ENCODE measurements around the gene FAM234A.

The FAM234A gene

GRCh38 chr16:239948-240277 lies 5.3 kb downstream of the FAM234A start:
- no peak overlapping the region for H4K8ac ChIP-seq (ENCODE audit: low read depth, low read length)
- no peak overlapping the region for H3K4me2 ChIP-seq (ENCODE audit: low read length)
- no peak overlapping the region for H3K56ac ChIP-seq (ENCODE audit: low read length)
- H3K4me3 ChIP-seq (ENCODE audit: low read length): no peak overlapping the region
- no peak overlapping the region for H2BK120ac ChIP-seq (ENCODE audit: low read depth, low read length)
- no peak overlapping the region for H3K18ac ChIP-seq (ENCODE audit: low read length)
- H3K79me1 ChIP-seq (ENCODE audit: low read length): no peaks in the 10 kb centered on the region
- H2BK15ac ChIP-seq (replicated peaks; ENCODE audit: low read depth): no peak overlapping the region
- H3K4ac ChIP-seq (ENCODE audit: low read depth, low read length): no peak overlapping the region
- H4K5ac ChIP-seq (ENCODE audit: low read length): no peak overlapping the region
- H2BK5ac ChIP-seq (ENCODE audit: low read length): no peak overlapping the region
- no peak overlapping the region for H3K9ac ChIP-seq (ENCODE audit: low read length)
- WGBS (ENCODE audit: extremely low coverage, insufficient coverage, low lambda C conversion rate): no CpG with 5 or more reads among the region's 3 CpGs
- no peaks in the 10 kb centered on the region for H3K27me3 ChIP-seq (ENCODE audit: insufficient read depth, low read length, poor library complexity)
- no peaks in the 10 kb centered on the region for H3K79me2 ChIP-seq (ENCODE audit: control insufficient read depth, insufficient read depth, low read length)
- no peaks in the 10 kb centered on the region for H3K36me3 ChIP-seq (ENCODE audit: control insufficient read depth, insufficient read depth, low read length)
- H3K27ac ChIP-seq (ENCODE audit: low read depth, low read length): no peak overlapping the region
- no peaks in the 10 kb centered on the region for H3K4me1 ChIP-seq (ENCODE audit: control insufficient read depth, low read depth, low read length)
- no peak overlapping the region for H3K23ac ChIP-seq (ENCODE audit: low read length)
- DNase-seq: no peak
- H2AK5ac ChIP-seq (ENCODE audit: low read length): no peak overlapping the region

DNA sequence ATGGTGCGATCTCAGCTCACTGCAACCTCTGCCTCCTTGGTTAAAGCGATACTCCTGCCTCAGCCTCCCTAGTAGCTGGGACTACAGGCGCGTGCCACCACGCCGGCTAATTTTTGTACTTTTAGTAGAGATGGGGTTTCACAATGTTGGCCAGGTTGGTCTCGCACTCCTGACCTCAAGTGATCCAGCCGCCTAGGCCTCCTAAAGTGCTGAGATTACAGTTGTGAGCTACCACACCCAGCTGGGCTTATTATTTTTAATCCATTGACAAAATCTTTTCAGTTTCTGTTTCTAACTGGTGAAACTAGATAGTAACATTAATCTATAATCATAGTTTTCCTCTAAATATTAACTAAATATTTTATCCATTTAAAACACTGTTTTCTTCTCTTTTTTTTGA lies 5.9 kb downstream of the FAM234A start:
- no peak overlapping the region for H3K4me3 ChIP-seq (ENCODE audit: low read length)
- no peaks in the 10 kb centered on the region for H3K79me1 ChIP-seq (ENCODE audit: low read length)
- H3K36me3 ChIP-seq (ENCODE audit: control insufficient read depth, insufficient read depth, low read length): no peaks in the 10 kb centered on the region
- H3K4ac ChIP-seq (ENCODE audit: low read depth, low read length): no peak overlapping the region
- no peak overlapping the region for H3K4me2 ChIP-seq (ENCODE audit: low read length)
- H3K27me3 ChIP-seq (ENCODE audit: insufficient read depth, low read length, poor library complexity): no peaks in the 10 kb centered on the region
- H4K5ac ChIP-seq (ENCODE audit: low read length): no peak overlapping the region
- no CpG with 5 or more reads among the region's 8 CpGs for WGBS (ENCODE audit: extremely low coverage, insufficient coverage, low lambda C conversion rate)
- H4K8ac ChIP-seq (ENCODE audit: low read depth, low read length): no peak overlapping the region
- no peaks in the 10 kb centered on the region for H3K4me1 ChIP-seq (ENCODE audit: control insufficient read depth, low read depth, low read length)
- H3K79me2 ChIP-seq (ENCODE audit: control insufficient read depth, insufficient read depth, low read length): no peaks in the 10 kb centered on the region
- no peak overlapping the region for H3K23ac ChIP-seq (ENCODE audit: low read length)
- no peak overlapping the region for H3K9ac ChIP-seq (ENCODE audit: low read length)
- H2BK120ac ChIP-seq (ENCODE audit: low read depth, low read length): no peak overlapping the region
- H3K27ac ChIP-seq (ENCODE audit: low read depth, low read length): no peak overlapping the region
- H3K18ac ChIP-seq (ENCODE audit: low read length): no peak overlapping the region
- no peak for DNase-seq
- no peak overlapping the region for H2BK15ac ChIP-seq (replicated peaks; ENCODE audit: low read depth)
- H2BK5ac ChIP-seq (ENCODE audit: low read length): no peak overlapping the region
- H2AK5ac ChIP-seq (ENCODE audit: low read length): no peak overlapping the region
- no peak overlapping the region for H3K56ac ChIP-seq (ENCODE audit: low read length)

- H2BK15ac ChIP-seq (replicated peaks; ENCODE audit: low read depth): no peak overlapping the region
- H3K23ac ChIP-seq (ENCODE audit: low read length): no peak overlapping the region
- H2BK120ac ChIP-seq (ENCODE audit: low read depth, low read length): no peak overlapping the region
- no peak overlapping the region for H4K5ac ChIP-seq (ENCODE audit: low read length)
- H3K4ac ChIP-seq (ENCODE audit: low read depth, low read length): no peak overlapping the region
- DNase-seq: no peak
- H3K9ac ChIP-seq (ENCODE audit: low read length): no peak overlapping the region
- H3K79me1 ChIP-seq (ENCODE audit: low read length): no peaks in the 10 kb centered on the region
- H3K56ac ChIP-seq (ENCODE audit: low read length): no peak overlapping the region
- no peak overlapping the region for H3K4me3 ChIP-seq (ENCODE audit: low read length)
- H3K4me2 ChIP-seq (ENCODE audit: low read length): no peak overlapping the region
- H2AK5ac ChIP-seq (ENCODE audit: low read length): no peak overlapping the region
- no peak overlapping the region for H4K8ac ChIP-seq (ENCODE audit: low read depth, low read length)
- H2BK5ac ChIP-seq (ENCODE audit: low read length): no peak overlapping the region
- no CpG with 5 or more reads among the region's 10 CpGs for WGBS (ENCODE audit: extremely low coverage, insufficient coverage, low lambda C conversion rate)
- no peaks in the 10 kb centered on the region for H3K4me1 ChIP-seq (ENCODE audit: control insufficient read depth, low read depth, low read length)
- H3K36me3 ChIP-seq (ENCODE audit: control insufficient read depth, insufficient read depth, low read length): no peaks in the 10 kb centered on the region
- H3K27me3 ChIP-seq (ENCODE audit: insufficient read depth, low read length, poor library complexity): no peaks in the 10 kb centered on the region
- no peak overlapping the region for H3K18ac ChIP-seq (ENCODE audit: low read length)
- no peaks in the 10 kb centered on the region for H3K79me2 ChIP-seq (ENCODE audit: control insufficient read depth, insufficient read depth, low read length)
- no peak overlapping the region for H3K27ac ChIP-seq (ENCODE audit: low read depth, low read length)
These were observed 7.7 kb downstream of the FAM234A start for GRCh38 chr16:242281-242680.

DNA sequence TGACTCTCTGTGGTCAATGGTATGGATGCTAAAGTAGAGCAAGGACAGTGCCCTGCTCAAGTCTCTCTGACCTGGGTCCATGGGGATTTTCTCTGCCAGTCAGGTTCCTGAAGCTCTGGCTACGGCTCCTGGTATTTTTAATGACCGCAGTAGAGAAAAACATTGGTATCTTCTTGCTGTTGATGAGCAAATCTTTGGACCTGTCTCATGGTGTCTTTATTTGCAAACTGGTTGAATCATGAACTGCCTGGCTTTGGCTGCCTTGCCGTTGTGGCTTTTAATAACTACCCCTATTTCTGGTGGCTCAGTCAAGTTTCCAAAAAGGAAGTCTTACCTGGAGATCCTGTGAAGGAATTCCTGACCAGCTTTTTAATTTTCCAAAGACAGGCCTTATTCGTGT lies 8.7 kb downstream of the FAM234A start:
- Histone ChIP-seq H3K56ac (ENCODE audit: low read length) (no peak overlapping the region), H3K4ac (ENCODE audit: low read depth, low read length) (no peak overlapping the region), H2AK5ac (ENCODE audit: low read length) (no peak overlapping the region), H2BK5ac (ENCODE audit: low read length) (no peak overlapping the region), H3K23ac (ENCODE audit: low read length) (no peak overlapping the region), H3K36me3 (ENCODE audit: control insufficient read depth, insufficient read depth, low read length) (no peaks in the 10 kb centered on the region), H3K9ac (ENCODE audit: low read length) (no peak overlapping the region), H3K27me3 (ENCODE audit: insufficient read depth, low read length, poor library complexity) (no peaks in the 10 kb centered on the region), H3K4me2 (ENCODE audit: low read length) (no peak overlapping the region), H3K4me3 (ENCODE audit: low read length) (no peak overlapping the region), H3K27ac (ENCODE audit: low read depth, low read length) (no peak overlapping the region), H4K5ac (ENCODE audit: low read length) (no peak overlapping the region), H3K79me1 (ENCODE audit: low read length) (no peaks in the 10 kb centered on the region), H2BK120ac (ENCODE audit: low read depth, low read length) (no peak overlapping the region), H3K18ac (ENCODE audit: low read length) (no peak overlapping the region), H2BK15ac (replicated peaks; ENCODE audit: low read depth) (no peak overlapping the region), H3K79me2 (ENCODE audit: control insufficient read depth, insufficient read depth, low read length) (no peaks in the 10 kb centered on the region), H4K8ac (ENCODE audit: low read depth, low read length) (no peak overlapping the region), H3K4me1 (ENCODE audit: control insufficient read depth, low read depth, low read length) (no peaks in the 10 kb centered on the region)
- no CpG with 5 or more reads among the region's 4 CpGs for WGBS (ENCODE audit: extremely low coverage, insufficient coverage, low lambda C conversion rate)
- no peak for DNase-seq

- no peak for DNase-seq
- no peaks in the 10 kb centered on the region for H3K27me3 ChIP-seq (ENCODE audit: insufficient read depth, low read length, poor library complexity)
- no peak overlapping the region for H2BK120ac ChIP-seq (ENCODE audit: low read depth, low read length)
- H3K56ac ChIP-seq (ENCODE audit: low read length): no peak overlapping the region
- no peaks in the 10 kb centered on the region for H3K36me3 ChIP-seq (ENCODE audit: control insufficient read depth, insufficient read depth, low read length)
- H3K4me3 ChIP-seq (ENCODE audit: low read length): no peak overlapping the region
- H2AK5ac ChIP-seq (ENCODE audit: low read length): no peak overlapping the region
- no peak overlapping the region for H3K18ac ChIP-seq (ENCODE audit: low read length)
- no peak overlapping the region for H2BK5ac ChIP-seq (ENCODE audit: low read length)
- H3K27ac ChIP-seq (ENCODE audit: low read depth, low read length): no peak overlapping the region
- no CpG with 5 or more reads among the region's 9 CpGs for WGBS (ENCODE audit: extremely low coverage, insufficient coverage, low lambda C conversion rate)
- H4K5ac ChIP-seq (ENCODE audit: low read length): no peak overlapping the region
- no peak overlapping the region for H3K9ac ChIP-seq (ENCODE audit: low read length)
- no peak overlapping the region for H4K8ac ChIP-seq (ENCODE audit: low read depth, low read length)
- H3K4me2 ChIP-seq (ENCODE audit: low read length): no peak overlapping the region
- no peaks in the 10 kb centered on the region for H3K79me1 ChIP-seq (ENCODE audit: low read length)
- H3K4me1 ChIP-seq (ENCODE audit: control insufficient read depth, low read depth, low read length): no peaks in the 10 kb centered on the region
- H3K23ac ChIP-seq (ENCODE audit: low read length): no peak overlapping the region
- no peak overlapping the region for H2BK15ac ChIP-seq (replicated peaks; ENCODE audit: low read depth)
- no peak overlapping the region for H3K4ac ChIP-seq (ENCODE audit: low read depth, low read length)
- no peaks in the 10 kb centered on the region for H3K79me2 ChIP-seq (ENCODE audit: control insufficient read depth, insufficient read depth, low read length)
These were observed 10.5 kb downstream of the FAM234A start for GRCh38 chr16:245105-245504.

DNA sequence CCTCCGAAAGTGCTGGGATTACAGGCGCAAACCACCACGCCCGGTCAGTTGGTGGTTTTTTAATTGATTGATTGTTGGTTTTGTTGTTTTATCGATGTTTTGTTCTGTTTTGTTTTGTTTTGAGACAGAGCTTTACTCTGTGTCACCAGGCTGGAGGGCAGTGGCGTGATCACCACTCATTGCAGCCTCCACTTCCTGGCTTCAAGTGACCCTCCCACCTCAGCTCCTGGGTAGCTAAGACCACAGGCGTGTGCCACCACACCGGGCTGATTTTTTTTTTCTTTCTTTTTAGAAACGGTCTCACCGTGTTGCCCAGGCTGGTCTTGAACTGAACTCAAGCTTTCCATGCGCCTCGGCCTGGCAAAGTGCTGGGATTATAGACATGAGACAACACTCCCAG lies 12.4 kb downstream of the FAM234A start:
- H2BK5ac ChIP-seq (ENCODE audit: low read length): no peak overlapping the region
- no peaks in the 10 kb centered on the region for H3K79me1 ChIP-seq (ENCODE audit: low read length)
- H3K27ac ChIP-seq (ENCODE audit: low read depth, low read length): no peak overlapping the region
- no peak overlapping the region for H3K4me2 ChIP-seq (ENCODE audit: low read length)
- no peaks in the 10 kb centered on the region for H3K79me2 ChIP-seq (ENCODE audit: control insufficient read depth, insufficient read depth, low read length)
- H3K36me3 ChIP-seq (ENCODE audit: control insufficient read depth, insufficient read depth, low read length): no peaks in the 10 kb centered on the region
- H2BK15ac ChIP-seq (replicated peaks; ENCODE audit: low read depth): no peak overlapping the region
- no peak overlapping the region for H2AK5ac ChIP-seq (ENCODE audit: low read length)
- no peak overlapping the region for H4K8ac ChIP-seq (ENCODE audit: low read depth, low read length)
- H3K56ac ChIP-seq (ENCODE audit: low read length): no peak overlapping the region
- H3K27me3 ChIP-seq (ENCODE audit: insufficient read depth, low read length, poor library complexity): no peaks in the 10 kb centered on the region
- no CpG with 5 or more reads among the region's 12 CpGs for WGBS (ENCODE audit: extremely low coverage, insufficient coverage, low lambda C conversion rate)
- no peak overlapping the region for H3K4ac ChIP-seq (ENCODE audit: low read depth, low read length)
- no peaks in the 10 kb centered on the region for H3K4me1 ChIP-seq (ENCODE audit: control insufficient read depth, low read depth, low read length)
- H3K18ac ChIP-seq (ENCODE audit: low read length): no peak overlapping the region
- no peak overlapping the region for H2BK120ac ChIP-seq (ENCODE audit: low read depth, low read length)
- H3K9ac ChIP-seq (ENCODE audit: low read length): no peak overlapping the region
- no peak overlapping the region for H3K23ac ChIP-seq (ENCODE audit: low read length)
- DNase-seq: no peak
- H3K4me3 ChIP-seq (ENCODE audit: low read length): no peak overlapping the region
- H4K5ac ChIP-seq (ENCODE audit: low read length): no peak overlapping the region
